HG03039 (cell line): Measurements from ENCODE around the gene ALB.

ENCODE experiments used
- ATAC-seq: cut with Tn5 transposase; IDR thresholded peaks from one replicate; pipeline ENCODE4 v1.9.1; 2021; ENCODE audit warnings: mild to moderate bottlenecking, moderate library complexity; ENCODE audit not compliant: unreplicated experiment

Gene ALB

GRCh38 chr4:73448448-73449203 is 44.5 kb downstream of the ALB start:
- ATAC-seq, result no peak

- ATAC-seq, result no peak
Observed at GRCh38 chr4:73450398-73451004, 46.4 kb downstream of the ALB start.

GRCh38 chr4:73451404-73451803 is 47.3 kb downstream of the ALB start:
- no peak for ATAC-seq

GRCh38 chr4:73451981-73452747 is 48.1 kb downstream of the ALB start:
- ATAC-seq, result no peak

- no peak for ATAC-seq
Observed at GRCh38 chr4:73452953-73453700, 49.0 kb downstream of the ALB start.

- ATAC-seq, result no peak
Observed at GRCh38 chr4:73453701-73454005, 49.6 kb downstream of the ALB start.

- no peak for ATAC-seq
Observed at GRCh38 chr4:73454920-73455319, 50.8 kb downstream of the ALB start.

- no peak for ATAC-seq
Observed at GRCh38 chr4:73456177-73457022, 52.3 kb downstream of the ALB start.

GRCh38 chr4:73458184-73459047 is 54.3 kb downstream of the ALB start:
- ATAC-seq, result no peak

- ATAC-seq, result no peak
Observed at GRCh38 chr4:73459048-73459421, 54.9 kb downstream of the ALB start.

GRCh38 chr4:73460913-73461522 is 56.9 kb downstream of the ALB start:
- no peak for ATAC-seq

GRCh38 chr4:73468170-73468569 is 64.1 kb downstream of the ALB start:
- ATAC-seq, result no peak

- no peak for ATAC-seq
Observed at GRCh38 chr4:73470728-73471127, 66.6 kb downstream of the ALB start.
